H1 (cell line): ENCODE measurements around the gene ZNHIT3. TPM values are rescaled to one million over a fixed set of nuclear protein-coding genes. Genes with fewer than 3 reads are reported as not detected.

Source experiments
- CTCF ChIA-PET: fragments of 300-600 bp; sonication (Branson Sonifier 250); formaldehyde crosslinking; loops from one replicate; lab custom pipeline; 2021; ENCODE audit not compliant: partially characterized antibody; lab: Charles Lee
- POLR2A ChIA-PET: fragments of 300-600 bp; sonication (Branson Sonifier 250); formaldehyde crosslinking; loops from one replicate; lab custom pipeline; 2021; ENCODE audit warnings: inconsistent platforms; ENCODE audit not compliant: partially characterized antibody; lab: Charles Lee
- DNase-seq, 2 experiments: peaks; one replicate each; pipeline versions ENCODE4 v3.0.0 to v3.0.0-alpha.2; 2010 to 2022; ENCODE audit warnings: low spot score in 2 of 2, low read depth in 1 of 2, mixed read lengths in 1 of 2
- FAIRE-seq: peaks from 2 replicates; lab custom pipeline; 2011; peaks lifted over from hg19 to GRCh38; lab: Jason Lieb, UNC
- H2AFZ ChIP-seq: 2 replicates; pipeline ENCODE4 v1.8.1; 2012; ENCODE audit warnings: low read length, inconsistent platforms
- H2AK5ac ChIP-seq: 2 replicates; pipeline ENCODE4 v1.6.1; 2013; ENCODE audit warnings: low read depth, low read length
- H2BK120ac ChIP-seq: replicated peaks from 2 replicates; pipeline ENCODE3; 2013; ENCODE audit warnings: low read depth, low read length, inconsistent platforms
- H2BK12ac ChIP-seq: 2 replicates; pipeline ENCODE4 v1.6.1; 2013; ENCODE audit warnings: low read depth, low read length
- H2BK15ac ChIP-seq: 2 replicates; pipeline ENCODE4 v1.6.1; 2013; ENCODE audit warnings: low read length
- H2BK20ac ChIP-seq: 2 replicates; pipeline ENCODE4 v1.6.1; 2013; ENCODE audit warnings: low read length
- H2BK5ac ChIP-seq: 2 replicates; pipeline ENCODE4 v1.6.1; 2013; ENCODE audit warnings: low read depth, low read length
- H3K14ac ChIP-seq: 2 replicates; pipeline ENCODE4 v1.6.1; 2013; ENCODE audit warnings: inconsistent platforms; ENCODE audit not compliant: insufficient read length
- H3K18ac ChIP-seq: 2 replicates; pipeline ENCODE4 v1.6.1; 2013; ENCODE audit warnings: low read length; ENCODE audit errors: extremely low read depth
- H3K23ac ChIP-seq: 2 replicates; pipeline ENCODE4 v1.6.1; 2013; ENCODE audit warnings: inconsistent platforms; ENCODE audit not compliant: insufficient read length
- H3K23me2 ChIP-seq: 2 replicates; pipeline ENCODE4 v1.6.1; 2013; ENCODE audit warnings: low read depth, low read length
- H3K27ac ChIP-seq: 2 replicates; pipeline ENCODE4 v1.6.1; 2011; ENCODE audit warnings: low read depth, low read length, inconsistent platforms
- H3K27me3 ChIP-seq, 4 experiments: replicated peaks in 1 of 4; 1 replicate in 1 of 4; 2 replicates in 3 of 4; pipeline versions ENCODE4 v1.6.1 to v1.8.1; 2011 to 2013; ENCODE audit warnings: low read length in 3 of 4, mild to moderate bottlenecking in 3 of 4, inconsistent platforms in 2 of 4, mixed read lengths in 2 of 4, moderate library complexity in 1 of 4; ENCODE audit not compliant: control insufficient read depth in 3 of 4, insufficient read depth in 3 of 4; ENCODE audit errors: extremely low read depth in 1 of 4
- H3K36me3 ChIP-seq, 4 experiments: 2 replicates each; pipeline versions ENCODE4 v1.6.1 to v1.8.1; 2011 to 2013; ENCODE audit warnings: mild to moderate bottlenecking in 4 of 4, low read length in 3 of 4, moderate library complexity in 2 of 4, control low read depth in 1 of 4, inconsistent platforms in 1 of 4; ENCODE audit not compliant: insufficient read depth in 4 of 4, control insufficient read depth in 2 of 4
- H3K4ac ChIP-seq: replicated peaks from 2 replicates; pipeline ENCODE3; 2013; ENCODE audit warnings: low read length, low read depth, mixed read lengths, inconsistent platforms; ENCODE audit not compliant: insufficient read length
- H3K4me1 ChIP-seq, 4 experiments: replicated peaks in 1 of 4; 1 replicate in 1 of 4; 2 replicates in 3 of 4; pipeline versions ENCODE4 v1.6.1 to v1.8.1; 2011 to 2013; ENCODE audit warnings: low read length in 3 of 4, inconsistent platforms in 2 of 4, mixed read lengths in 1 of 4; ENCODE audit not compliant: insufficient read depth in 4 of 4, control insufficient read depth in 3 of 4
- H3K4me2 ChIP-seq, 2 experiments: 2 replicates each; pipeline versions ENCODE4 v1.6.1 to v1.8.1; 2011 to 2013; ENCODE audit warnings: low read depth in 2 of 2, low read length in 2 of 2, control low read depth in 1 of 2, inconsistent platforms in 1 of 2, mild to moderate bottlenecking in 1 of 2; ENCODE audit not compliant: insufficient read depth in 1 of 2
- H3K4me3 ChIP-seq, 4 experiments: fragments of 200-600, 300-600 bp in 1 of 4; sonication (generic), shearing (Covaris generic), sonication (Bioruptor Twin) in 1 of 4; 2 replicates each; pipeline versions ENCODE4 v1.5.1 to v1.8.1; 2011 to 2016; ENCODE audit warnings: low read length in 4 of 4, low read depth in 3 of 4, control low read depth in 2 of 4, inconsistent platforms in 2 of 4, mild to moderate bottlenecking in 2 of 4, mixed read lengths in 1 of 4, moderate library complexity in 1 of 4; ENCODE audit not compliant: insufficient read depth in 2 of 4; ENCODE audit errors: extremely low read depth in 1 of 4
- H3K56ac ChIP-seq: replicated peaks from 2 replicates; pipeline ENCODE3; 2013; ENCODE audit warnings: low read depth, mild to moderate bottlenecking, mixed read lengths, low read length, inconsistent platforms; ENCODE audit not compliant: insufficient read length
- H3K79me1 ChIP-seq: 2 replicates; pipeline ENCODE4 v1.6.1; 2013; ENCODE audit warnings: low read depth, low read length, control low read depth
- H3K79me2 ChIP-seq, 2 experiments: 2 replicates each; pipeline versions ENCODE4 v1.6.1 to v1.8.1; 2012 to 2013; ENCODE audit warnings: low read length in 2 of 2, mild to moderate bottlenecking in 2 of 2, inconsistent platforms in 1 of 2; ENCODE audit not compliant: insufficient read depth in 2 of 2, control insufficient read depth in 1 of 2
- H3K9ac ChIP-seq, 4 experiments: replicated peaks in 1 of 4; 1 replicate in 1 of 4; 2 replicates in 3 of 4; pipeline versions ENCODE4 v1.6.1 to v1.8.1; 2011 to 2013; ENCODE audit warnings: low read depth in 3 of 4, low read length in 3 of 4, control low read depth in 2 of 4, mild to moderate bottlenecking in 2 of 4, moderate library complexity in 2 of 4, inconsistent platforms in 1 of 4; ENCODE audit errors: extremely low read depth in 1 of 4
- H3K9me3 ChIP-seq, 2 experiments: 2 replicates each; pipeline versions ENCODE4 v1.6.1 to v1.8.1; 2012 to 2013; ENCODE audit warnings: mild to moderate bottlenecking in 2 of 2, moderate library complexity in 2 of 2, control low read depth in 1 of 2, inconsistent platforms in 1 of 2, low read depth in 1 of 2, low read length in 1 of 2, mixed read lengths in 1 of 2; ENCODE audit not compliant: insufficient read depth in 2 of 2
- H4K20me1 ChIP-seq, 2 experiments: replicated peaks in 1 of 2; 2 replicates each; pipeline versions ENCODE3 to v1.8.1; 2011 to 2013; ENCODE audit warnings: inconsistent platforms in 2 of 2, low read length in 2 of 2, mild to moderate bottlenecking in 1 of 2; ENCODE audit not compliant: insufficient read depth in 2 of 2, control insufficient read depth in 1 of 2
- H4K5ac ChIP-seq: 2 replicates; pipeline ENCODE4 v1.6.1; 2013; ENCODE audit warnings: low read length, low read depth, mixed read lengths, inconsistent platforms; ENCODE audit not compliant: insufficient read length
- H4K8ac ChIP-seq: 2 replicates; pipeline ENCODE4 v1.8.0; 2013; ENCODE audit warnings: mild to moderate bottlenecking, moderate library complexity, low read length, inconsistent platforms; ENCODE audit not compliant: insufficient read depth; ENCODE audit errors: extremely low read depth
- H4K91ac ChIP-seq: replicated peaks from 2 replicates; pipeline ENCODE3; 2013; ENCODE audit warnings: low read length, mixed read lengths, inconsistent platforms; ENCODE audit not compliant: insufficient read length
- EP300 ChIP-seq, 2 experiments: IDR thresholded peaks; 1 replicate in 1 of 2; 2 replicates in 1 of 2; pipeline ENCODE4 v1.6.1; 2011 to 2012; ENCODE audit warnings: low read depth in 2 of 2, low read length in 2 of 2, mild to moderate bottlenecking in 2 of 2, borderline replicate concordance in 1 of 2, inconsistent platforms in 1 of 2, moderate library complexity in 1 of 2
- RFX5 ChIP-seq: IDR thresholded peaks from 2 replicates; pipeline ENCODE4 v1.6.1; 2011; ENCODE audit warnings: low read depth, low read length, improper control_type of control experiment, borderline replicate concordance
- SIRT6 ChIP-seq: IDR thresholded peaks from one replicate; pipeline ENCODE4 v1.7.1; 2012; ENCODE audit warnings: low read length, inconsistent platforms
- SRF ChIP-seq: IDR thresholded peaks from 2 replicates; pipeline ENCODE4 v1.6.1; 2011; ENCODE audit warnings: mild to moderate bottlenecking, low read depth, low read length, moderate library complexity
- TBP ChIP-seq: IDR thresholded peaks from 2 replicates; pipeline ENCODE4 v1.6.1; 2011; ENCODE audit warnings: low read depth, low read length, improper control_type of control experiment
- WGBS, 2 experiments: shearing (Covaris generic) in 1 of 2; methylation state at CpG; one replicate each; pipeline versions ENCODE4 v1.1.6 to v1.1.7; 2013 to 2015; ENCODE audit warnings: low lambda C conversion rate in 2 of 2, mixed read lengths in 2 of 2, inconsistent platforms in 1 of 2, low coverage in 1 of 2, missing lambda C conversion rate in 1 of 2; ENCODE audit not compliant: insufficient replicate concordance in 2 of 2, insufficient coverage in 1 of 2, insufficient read length in 1 of 2; ENCODE audit errors: extremely low coverage in 1 of 2, missing lambda C conversion rate in 1 of 2; 5-methylcytosine and 5-hydroxymethylcytosine counted together
- polyA plus RNA-seq, 7 experiments: library from polyadenylated mRNA; depleted of rRNA in 3 of 7; stranded (reverse) in 5 of 7; unstranded in 2 of 7; fragments of >200 nt in 5 of 7; fragments of 200-250 nt in 2 of 7; gene quantifications; 1 replicate in 5 of 7; 2 replicates in 1 of 7; 4 replicates in 1 of 7; pipeline versions ENCODE4 v1.2.1 to v1.2.3, GENCODE V29; 2011 to 2013; ENCODE audit warnings: missing spikeins in 2 of 7, mixed read lengths in 2 of 7
- total RNA-seq: library from RNA; stranded (reverse); fragmentation: NEBNext Ultra II Directional; extraction: Animal tissue kit (Norgen Biotek cat#: 25700); gene quantifications from 2 replicates; pipeline ENCODE4 v1.2.1, GENCODE V29; 2021

Gene ZNHIT3
- total and polyA plus RNA-seq, 2 of the 8 experiments (the other 6 are each of a cell fraction or from before 2014, with no cell fraction given) = 59.1 to 147 TPM

DNA sequence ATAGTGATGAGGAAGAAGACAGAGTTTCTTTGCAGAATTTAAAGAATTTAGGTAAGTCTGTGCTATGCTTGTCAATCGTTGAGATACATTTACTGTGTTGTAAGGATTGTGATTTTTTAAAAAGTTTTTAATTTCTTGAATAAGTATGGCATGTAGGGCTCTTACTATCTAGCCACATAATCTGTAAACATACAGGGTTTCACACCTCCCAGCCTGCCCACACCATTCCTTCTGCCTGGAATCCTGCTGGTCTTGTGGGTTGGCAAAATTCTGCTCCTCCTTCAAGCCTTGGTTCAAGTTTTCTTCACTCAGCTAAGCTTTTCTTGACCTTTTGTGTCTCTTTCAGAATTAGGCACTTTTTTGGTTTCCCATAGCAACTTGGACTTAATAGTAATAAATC is 7.5 kb downstream of the ZNHIT3 start:
- CTCF ChIA-PET = interaction anchor here (0.7 kb wide), 1 partner anchor 11 kb away, joined by 3 read pairs; no protein-coding TSS in a partner anchor
- WGBS, 2 experiments = 95% methylated on average over 1 of the region's 1 CpG; no CpG with 5 or more reads in 1 of the 2 experiments
- Histone ChIP-seq H3K79me1 (peaks cover 4% of the 10 kb centered on the region; the same call in 1 of the 2 replicates), H3K9me3 (no peaks in the 10 kb centered on the region), H4K20me1 (peaks cover 7 to 9% of the 10 kb centered on the region in 2 experiments), H2BK5ac (no peak overlapping the region), H4K8ac (no peak overlapping the region), H3K9ac (no peak overlapping the region), H3K27me3 (no peaks in the 10 kb centered on the region), H3K79me2 (peaks cover 0 to 28% of the 10 kb centered on the region in 2 experiments; a peak in 3 of 4 replicates), H2BK20ac (no peak overlapping the region), H3K4me1 (no peaks in the 10 kb centered on the region), H2BK120ac (no peak overlapping the region), H3K14ac (no peak overlapping the region), H4K5ac (no peak overlapping the region), H3K4me3 (no peak overlapping the region), H3K36me3 (peaks cover 24 to 64% (median 47%) of the 10 kb centered on the region in 4 experiments), H2BK12ac (no peak overlapping the region), H2AK5ac (no peak overlapping the region), H3K27ac (no peak overlapping the region), H3K4me2 (no peak overlapping the region), H2BK15ac (no peak overlapping the region), H4K91ac (no peak overlapping the region), H3K56ac (no peak overlapping the region), H2AFZ (no peak overlapping the region), H3K23ac (no peak overlapping the region), H3K4ac (no peak overlapping the region), H3K23me2 (no peaks in the 10 kb centered on the region), H3K18ac (no peak overlapping the region)
- POLR2A ChIA-PET = interaction anchor here (1.0 to 12.5 kb wide), 4 partner anchors 8 to 99 kb away, joined by 3 to 205 read pairs (median 8); partner anchors contain the start of gene ZNHIT3
- DNase-seq (no peak), FAIRE-seq (no peak)
- TF ChIP-seq SRF (no peak), EP300 (IDR thresholded peaks at IDR 0.05; ENCODE audit: borderline replicate concordance in 1 of 2, low read depth in 2 of 2, low read length in 2 of 2) (no peak), RFX5 (no peak), SIRT6 (no peak), TBP (no peak)
